Endothelial cell of umbilical vein (primary cell): Measurements from ENCODE around the gene CFL1.
A peak's percentile ranks its signal among the peaks of the same experiment; 100 is the strongest.

Experiments
- CTCF ChIP-seq, 2 donors: IDR thresholded peaks; 1 replicate in 1 of 2; 2 replicates in 1 of 2; pipeline ENCODE4 v1.5.1; 2011; ENCODE audit warnings: low read length in 2 of 2, mild to moderate bottlenecking in 2 of 2, moderate library complexity in 2 of 2, control low read depth in 1 of 2, inconsistent platforms in 1 of 2, low read depth in 1 of 2; ENCODE audit not compliant: insufficient read depth in 1 of 2; ENCODE audit errors: extremely low read depth in 1 of 2
- EZH2 ChIP-seq: IDR thresholded peaks from 2 replicates; pipeline ENCODE4 v1.6.1; 2012; ENCODE audit warnings: borderline replicate concordance, low read depth, mild to moderate bottlenecking, moderate library complexity, low read length, inconsistent platforms; ENCODE audit not compliant: severe bottlenecking
- FOS ChIP-seq: IDR thresholded peaks from 2 replicates; pipeline ENCODE4 v1.6.1; 2011; ENCODE audit warnings: mild to moderate bottlenecking, low read length, moderate library complexity, borderline replicate concordance; ENCODE audit not compliant: insufficient read depth
- MAX ChIP-seq: IDR thresholded peaks from 2 replicates; pipeline ENCODE4 v1.6.1; 2011; ENCODE audit not compliant: insufficient read depth, insufficient read length
- POLR2A ChIP-seq: IDR thresholded peaks from 2 replicates; pipeline ENCODE4 v1.6.1; 2012; ENCODE audit warnings: low read depth, mild to moderate bottlenecking, control low read depth, low read length
- POLR2AphosphoS5 ChIP-seq: IDR thresholded peaks from 2 replicates; pipeline ENCODE4 v1.6.1; 2012; ENCODE audit warnings: low read depth, mild to moderate bottlenecking, control low read depth, low read length, moderate library complexity; ENCODE audit not compliant: insufficient read depth

GRCh38 chr11:65871811-65872548, 14.0 kb upstream of the CFL1 start:
- TF ChIP-seq CTCF (IDR thresholded peaks at IDR 0.05; ENCODE audit: extremely low read depth in 1 of 2, insufficient read depth in 1 of 2, low read depth in 1 of 2, low read length in 2 of 2) (peak in 1 of 2 donors; percentile 17), EZH2 (no peak), POLR2AphosphoS5 (peak; percentile 29), POLR2A (no peak), FOS (no peak), MAX (no peak)
